Measurements from ENCODE around the gene MGAT5.
A peak's percentile ranks its signal among the peaks of the same experiment; 100 is the strongest.

Gene MGAT5

GRCh38 chr2:134257965-134258683 lies 4.3 kb downstream of the MGAT5 start:
- DNase-seq, result no peak

GRCh38 chr2:134258684-134259388 lies 5.0 kb downstream of the MGAT5 start:
- DNase-seq, result no peak

GRCh38 chr2:134259571-134259970 lies 5.7 kb downstream of the MGAT5 start:
- DNase-seq, result no peak

GRCh38 chr2:134259994-134260393 lies 6.1 kb downstream of the MGAT5 start:
- no peak for DNase-seq

DNA sequence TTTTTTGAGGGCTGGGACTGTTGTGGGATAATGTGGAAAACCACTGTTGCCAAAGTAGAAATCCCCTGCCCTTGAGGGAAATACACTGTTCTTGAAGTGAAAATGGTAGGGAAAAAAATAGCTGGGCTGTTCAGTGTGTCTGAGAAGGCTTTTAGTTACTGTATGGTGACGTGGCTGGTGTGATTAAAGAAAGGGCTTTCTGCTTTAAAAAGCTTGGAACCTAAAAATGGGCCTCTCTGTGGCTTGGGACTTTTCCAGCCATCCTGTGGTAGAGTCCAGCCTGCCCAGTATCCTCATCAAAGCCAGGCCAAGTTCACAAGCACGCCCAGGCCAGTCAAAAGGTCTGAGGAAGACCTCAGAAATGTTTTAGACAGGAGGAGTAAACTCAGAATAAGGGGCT lies 6.8 kb downstream of the MGAT5 start:
- peak; percentile 92 for DNase-seq

- peak; percentile 60 for DNase-seq
Observed at GRCh38 chr2:134261398-134262131, 7.7 kb downstream of the MGAT5 start.

- no peak for DNase-seq
Observed at GRCh38 chr2:134262684-134263083, 8.8 kb downstream of the MGAT5 start.

DNA sequence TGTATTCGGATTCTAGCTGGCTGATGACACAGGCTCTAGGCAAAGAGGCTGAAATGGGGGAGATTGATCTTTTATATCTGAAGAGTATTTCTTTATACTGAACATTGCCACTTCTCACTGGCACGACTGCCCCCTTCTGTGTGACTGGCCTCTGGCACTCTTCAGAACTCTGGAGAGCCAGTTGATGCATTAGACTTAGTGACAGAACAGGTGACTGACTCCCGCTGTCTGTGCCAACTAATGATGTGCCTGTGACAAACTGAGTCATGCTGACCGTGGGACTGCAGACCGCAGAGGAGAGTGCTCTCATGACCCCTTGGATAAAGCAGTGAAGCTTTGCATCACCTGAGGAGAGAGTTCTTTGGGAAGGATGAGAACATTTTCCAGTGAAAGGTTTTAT lies 14.4 kb downstream of the MGAT5 start:
- DNase-seq, result no peak

GRCh38 chr2:134269230-134269629 lies 15.4 kb downstream of the MGAT5 start:
- DNase-seq, result no peak

DNA sequence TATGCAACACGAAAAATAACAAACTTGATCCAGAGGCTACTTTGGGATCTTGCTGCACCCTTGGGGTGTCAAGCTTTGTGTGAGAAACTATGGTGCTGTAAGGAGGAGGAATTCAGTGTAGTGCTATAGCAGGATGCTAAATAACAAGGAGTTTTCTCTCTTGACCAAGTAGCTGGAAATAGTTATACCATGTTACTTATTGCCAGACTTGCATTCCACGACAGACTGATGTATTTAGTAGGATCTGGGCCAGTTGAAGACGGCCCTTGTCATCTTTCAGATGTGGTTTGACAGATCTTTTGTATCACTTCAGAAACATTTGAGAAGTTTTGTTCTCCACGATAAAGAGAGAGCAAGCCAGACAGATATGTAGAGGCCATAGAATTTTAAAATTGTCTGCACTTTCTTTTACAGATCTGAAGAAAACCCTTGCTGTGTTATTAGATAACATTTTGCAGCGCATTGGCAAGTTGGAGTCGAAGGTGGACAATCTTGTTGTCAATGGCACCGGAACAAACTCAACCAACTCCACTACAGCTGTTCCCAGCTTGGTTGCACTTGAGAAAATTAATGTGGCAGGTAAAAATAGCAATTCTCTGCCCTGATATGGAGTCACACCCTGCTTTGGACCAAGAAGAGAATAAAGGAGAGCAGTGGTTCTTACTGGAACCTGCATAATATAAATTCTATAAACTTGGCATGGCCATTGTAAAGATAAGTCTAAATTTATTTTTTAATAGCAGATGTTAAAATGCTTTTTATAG lies 16.3 kb downstream of the MGAT5 start:
- DNase-seq, result peak; percentile 79

DNA sequence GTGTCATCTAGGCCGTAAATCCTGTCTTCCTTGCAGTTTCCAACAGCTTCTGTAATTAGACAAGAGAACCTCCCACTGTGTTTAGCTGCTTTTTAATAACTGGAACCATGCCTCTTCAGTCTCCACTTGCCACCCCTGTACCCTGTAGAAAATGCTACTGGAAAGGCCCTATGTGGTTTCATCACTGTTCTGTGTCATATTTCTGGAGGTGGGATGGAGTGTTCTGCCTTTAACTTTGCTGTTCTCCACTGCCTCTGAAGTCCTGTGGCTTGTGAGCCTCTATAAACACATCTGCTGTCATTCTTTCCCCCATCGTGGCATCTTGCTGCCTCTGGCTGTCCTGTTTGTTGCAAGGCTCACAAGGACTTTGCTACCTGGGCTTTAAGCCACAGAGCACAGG lies 17.9 kb downstream of the MGAT5 start:
- no peak for DNase-seq

GRCh38 chr2:134272806-134273205 lies 18.9 kb downstream of the MGAT5 start:
- no peak for DNase-seq

- peak; percentile 55 for DNase-seq
Observed at GRCh38 chr2:134273256-134273983, 19.5 kb downstream of the MGAT5 start.

DNA sequence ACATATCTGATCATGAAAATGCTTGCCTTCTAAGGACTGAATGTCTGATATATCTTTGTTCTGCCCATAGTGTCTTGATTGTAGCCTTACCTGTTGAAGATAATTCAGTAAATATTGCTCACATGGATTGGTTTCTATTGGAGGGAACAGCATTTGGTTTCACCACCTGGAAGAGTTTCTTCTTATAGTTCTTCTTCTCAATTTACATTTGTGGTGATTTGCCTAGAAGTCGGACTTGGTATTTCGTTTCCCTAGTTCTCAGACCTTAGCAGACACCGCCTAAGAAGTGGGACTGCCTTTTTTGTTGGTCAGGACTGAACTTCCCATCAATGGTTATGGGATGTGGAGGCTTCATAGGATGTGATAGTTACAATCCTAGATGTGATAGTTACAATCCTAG lies 20.2 kb downstream of the MGAT5 start:
- no peak for DNase-seq

DNA sequence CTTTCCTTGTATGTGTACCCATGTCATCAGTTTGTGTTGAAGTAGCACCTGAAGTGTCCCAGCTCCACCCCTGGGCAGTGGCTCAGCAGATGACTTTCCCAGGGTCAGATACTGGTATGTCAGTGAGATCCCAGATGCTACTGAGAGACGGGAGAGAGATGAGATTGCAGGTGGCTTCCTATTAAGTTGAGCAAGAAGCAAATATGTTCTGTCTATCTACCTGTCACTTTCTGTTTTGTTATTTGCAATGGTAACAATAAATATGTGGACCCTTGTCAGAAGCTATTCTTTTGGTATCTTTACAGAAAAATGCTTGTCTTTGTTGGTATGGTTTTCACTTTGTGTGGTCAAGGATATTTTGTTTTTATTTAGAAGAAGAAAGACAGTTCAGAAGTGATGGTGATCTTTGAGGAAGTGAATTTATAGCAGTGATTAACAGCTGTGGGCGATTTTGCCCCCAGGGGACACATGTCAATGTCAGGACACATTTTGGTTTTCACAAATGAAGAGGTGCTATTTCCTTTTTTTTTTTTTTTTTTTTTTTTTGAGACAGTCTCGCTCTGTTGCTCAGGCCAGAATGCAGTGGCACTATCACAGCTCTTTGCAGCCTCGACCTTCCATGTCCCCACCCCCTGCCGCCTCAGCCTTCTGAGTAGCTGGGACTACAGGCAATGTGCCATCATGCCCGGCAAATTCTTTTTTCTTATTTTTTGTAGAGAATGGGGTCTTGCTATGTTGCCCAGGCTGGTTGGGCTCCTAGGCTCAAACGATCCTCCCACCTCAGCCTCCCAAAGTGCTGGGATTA lies 21.4 kb downstream of the MGAT5 start:
- DNase-seq, result no peak

GRCh38 chr2:134276381-134277172 lies 22.7 kb downstream of the MGAT5 start:
- no peak for DNase-seq

- no peak for DNase-seq
Observed at GRCh38 chr2:134277223-134277622, 23.4 kb downstream of the MGAT5 start.

GRCh38 chr2:134278553-134278952 lies 24.7 kb downstream of the MGAT5 start:
- no peak for DNase-seq

GRCh38 chr2:134279417-134279816 lies 25.5 kb downstream of the MGAT5 start:
- DNase-seq, result no peak

- no peak for DNase-seq
Observed at GRCh38 chr2:134280231-134280630, 26.4 kb downstream of the MGAT5 start.

DNA sequence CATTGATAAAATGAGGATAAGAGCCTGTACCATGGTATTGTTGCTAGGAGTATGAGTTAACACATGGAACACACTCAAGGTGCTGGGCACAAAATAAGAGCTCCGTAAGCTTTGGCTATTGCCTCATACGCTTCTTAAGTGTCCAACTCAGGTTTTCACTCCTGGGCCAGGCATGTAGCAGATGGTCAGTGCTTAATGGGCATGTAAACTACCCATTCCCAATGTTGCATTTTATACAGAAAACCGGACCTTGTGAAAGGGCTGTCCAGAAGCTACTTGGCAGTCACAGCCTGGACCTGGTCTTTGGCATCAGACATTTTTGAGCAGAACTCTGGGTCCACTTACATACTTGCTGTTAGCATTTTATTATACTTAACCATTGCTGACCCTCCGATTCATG lies 26.9 kb downstream of the MGAT5 start:
- no peak for DNase-seq

Measured in fibroblast of upper back skin (primary cell).